Measurements from ENCODE around the gene RNF149.
A peak's percentile ranks its signal among the peaks of the same experiment; 100 is the strongest.

DNA sequence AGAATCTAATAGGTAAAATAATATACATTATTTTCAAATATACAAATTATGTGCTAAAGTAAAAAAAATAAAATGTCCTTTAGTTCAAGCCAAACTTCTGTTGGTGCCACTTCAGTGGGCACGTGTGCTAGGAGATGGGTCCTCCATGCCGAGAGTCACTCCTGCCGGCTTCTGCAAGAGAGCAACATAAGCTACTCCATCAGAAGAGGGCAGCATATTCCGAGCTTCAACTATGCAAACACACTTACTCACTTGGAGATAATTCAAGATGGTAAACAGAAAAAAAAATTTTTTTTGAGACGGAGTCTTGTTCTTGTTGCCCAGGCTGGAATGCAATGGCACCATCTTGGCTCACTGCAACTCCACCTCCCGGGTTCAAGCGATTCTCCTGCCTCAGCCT, 31.4 kb downstream of the RNF149 start:
- TF ChIP-seq, protein P1, sequence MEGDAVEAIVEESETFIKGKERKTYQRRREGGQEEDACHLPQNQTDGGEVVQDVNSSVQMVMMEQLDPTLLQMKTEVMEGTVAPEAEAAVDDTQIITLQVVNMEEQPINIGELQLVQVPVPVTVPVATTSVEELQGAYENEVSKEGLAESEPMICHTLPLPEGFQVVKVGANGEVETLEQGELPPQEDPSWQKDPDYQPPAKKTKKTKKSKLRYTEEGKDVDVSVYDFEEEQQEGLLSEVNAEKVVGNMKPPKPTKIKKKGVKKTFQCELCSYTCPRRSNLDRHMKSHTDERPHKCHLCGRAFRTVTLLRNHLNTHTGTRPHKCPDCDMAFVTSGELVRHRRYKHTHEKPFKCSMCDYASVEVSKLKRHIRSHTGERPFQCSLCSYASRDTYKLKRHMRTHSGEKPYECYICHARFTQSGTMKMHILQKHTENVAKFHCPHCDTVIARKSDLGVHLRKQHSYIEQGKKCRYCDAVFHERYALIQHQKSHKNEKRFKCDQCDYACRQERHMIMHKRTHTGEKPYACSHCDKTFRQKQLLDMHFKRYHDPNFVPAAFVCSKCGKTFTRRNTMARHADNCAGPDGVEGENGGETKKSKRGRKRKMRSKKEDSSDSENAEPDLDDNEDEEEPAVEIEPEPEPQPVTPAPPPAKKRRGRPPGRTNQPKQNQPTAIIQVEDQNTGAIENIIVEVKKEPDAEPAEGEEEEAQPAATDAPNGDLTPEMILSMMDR (IDR thresholded peaks at IDR 0.05 in 2 of 3, conservative IDR thresholded peaks at IDR 0.05 in 1 of 3; ENCODE audit: borderline replicate concordance in 1 of 3, insufficient read depth in 1 of 3, low read depth in 2 of 3, low read length in 2 of 3) = no peak
- TF ChIP-seq, protein P2, sequence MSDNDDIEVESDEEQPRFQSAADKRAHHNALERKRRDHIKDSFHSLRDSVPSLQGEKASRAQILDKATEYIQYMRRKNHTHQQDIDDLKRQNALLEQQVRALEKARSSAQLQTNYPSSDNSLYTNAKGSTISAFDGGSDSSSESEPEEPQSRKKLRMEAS (IDR thresholded peaks at IDR 0.05) = no peak
- TF ChIP-seq ZNF274 (IDR thresholded peaks at IDR 0.05; ENCODE audit: low read depth, low read length) = no peak
- no peak for TF ChIP-seq CEBPB (IDR thresholded peaks at IDR 0.05; ENCODE audit: low read depth)
- TF ChIP-seq YY1 (IDR thresholded peaks at IDR 0.05; ENCODE audit: extremely low read depth, insufficient replicate concordance, low read depth, low read length) = no peak
- no peak for TF ChIP-seq POLR2A (IDR thresholded peaks at IDR 0.05; ENCODE audit: borderline replicate concordance, extremely low read depth, insufficient read depth, insufficient read length)
- no peak for TF ChIP-seq TCF7L2 (IDR thresholded peaks at IDR 0.05; ENCODE audit: borderline replicate concordance, extremely low read depth, insufficient read depth, insufficient read length)
- no peak for TF ChIP-seq EZH2phosphoT487 (IDR thresholded peaks at IDR 0.05; ENCODE audit: borderline replicate concordance)
- no peak for TF ChIP-seq POLR2AphosphoS5 (IDR thresholded peaks at IDR 0.05; ENCODE audit: low read depth, low read length)
- no peak for TF ChIP-seq EZH2 (IDR thresholded peaks at IDR 0.05)
- TF ChIP-seq RAD21 (IDR thresholded peaks at IDR 0.05; ENCODE audit: low read depth) = 0 out of 2 replicates have a peak, but pooled peaks have one; percentile 9
- no peak for TF ChIP-seq ZFX (IDR thresholded peaks at IDR 0.05)
- no peak for TF ChIP-seq ELF1 (IDR thresholded peaks at IDR 0.05; ENCODE audit: borderline replicate concordance, low read depth)

All from HCT116 (cell line).